Nephron (organoid): ENCODE data around the gene S100A5.
A peak's percentile ranks its signal among the peaks of the same experiment; 100 is the strongest.
"Not testable (repeated sequence)": the region's sequence is repeated elsewhere in the genome, so short reads cannot be mapped to it uniquely, and the experiment has no call there.

Source experiments
- H3K27ac Mint-ChIP-seq, 3 experiments: 2 replicates each; pipeline ENCODE4 v1.8.0; 2020; ENCODE audit warnings: mixed read lengths in 3 of 3, mild to moderate bottlenecking in 2 of 3, moderate library complexity in 1 of 3
- H3K27me3 Mint-ChIP-seq: 2 replicates; pipeline ENCODE4 v1.8.0; 2021; ENCODE audit warnings: low read depth, mild to moderate bottlenecking, moderate library complexity, mixed read lengths
- H3K36me3 Mint-ChIP-seq: 2 replicates; pipeline ENCODE4 v1.8.0; 2020; ENCODE audit warnings: low read depth, mixed read lengths
- H3K4me1 Mint-ChIP-seq: 2 replicates; pipeline ENCODE4 v1.8.0; 2020; ENCODE audit warnings: mixed read lengths
- H3K4me3 Mint-ChIP-seq, 3 experiments: 2 replicates each; pipeline ENCODE4 v1.8.0; 2020; ENCODE audit warnings: mild to moderate bottlenecking in 3 of 3, mixed read lengths in 3 of 3, moderate library complexity in 2 of 3
- H3K9me3 Mint-ChIP-seq: 2 replicates; pipeline ENCODE4 v1.8.0; 2020; ENCODE audit warnings: mixed read lengths
- TF ChIP-seq, protein P1 (sequence below), 3 experiments: fragments of 200-600 bp; sonication (generic); IDR thresholded peaks; one replicate each; pipeline ENCODE4 v1.5.0; 2021; ENCODE audit warnings: antibody characterized with exemption in 3 of 3; ENCODE audit not compliant: unreplicated experiment in 3 of 3

S100A5 gene

DNA sequence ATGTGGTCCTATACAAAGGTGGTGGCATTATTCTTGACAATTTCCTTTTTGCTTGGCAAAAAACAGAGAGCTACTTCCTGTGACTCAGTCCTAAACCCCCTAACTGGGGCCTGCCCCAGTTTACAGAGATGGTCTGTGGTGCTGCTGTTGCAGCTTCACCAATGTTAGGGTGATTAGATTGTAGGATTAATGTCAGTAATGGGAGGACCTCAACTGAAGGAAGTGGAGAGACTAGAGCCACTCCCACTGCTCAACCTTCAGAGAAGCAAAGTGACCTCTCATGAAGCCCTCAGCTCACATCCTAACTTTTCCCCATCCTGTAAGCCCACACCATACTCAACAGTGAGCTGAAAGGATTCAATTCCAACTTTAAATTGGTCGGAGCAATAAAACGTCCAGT lies 8.6 kb downstream of the S100A5 start:
- Mint-ChIP-seq H3K4me1 (peaks cover 38% of the 10 kb centered on the region), H3K4me3 (peak overlapping the region in 1 of 3 experiments; percentile 23), H3K27me3 (peaks cover 4% of the 10 kb centered on the region), H3K27ac (peak overlapping the region in 1 of 3 experiments; percentile 38), H3K9me3 (no peaks in the 10 kb centered on the region), H3K36me3 (no peaks in the 10 kb centered on the region)
- TF ChIP-seq, protein P1, sequence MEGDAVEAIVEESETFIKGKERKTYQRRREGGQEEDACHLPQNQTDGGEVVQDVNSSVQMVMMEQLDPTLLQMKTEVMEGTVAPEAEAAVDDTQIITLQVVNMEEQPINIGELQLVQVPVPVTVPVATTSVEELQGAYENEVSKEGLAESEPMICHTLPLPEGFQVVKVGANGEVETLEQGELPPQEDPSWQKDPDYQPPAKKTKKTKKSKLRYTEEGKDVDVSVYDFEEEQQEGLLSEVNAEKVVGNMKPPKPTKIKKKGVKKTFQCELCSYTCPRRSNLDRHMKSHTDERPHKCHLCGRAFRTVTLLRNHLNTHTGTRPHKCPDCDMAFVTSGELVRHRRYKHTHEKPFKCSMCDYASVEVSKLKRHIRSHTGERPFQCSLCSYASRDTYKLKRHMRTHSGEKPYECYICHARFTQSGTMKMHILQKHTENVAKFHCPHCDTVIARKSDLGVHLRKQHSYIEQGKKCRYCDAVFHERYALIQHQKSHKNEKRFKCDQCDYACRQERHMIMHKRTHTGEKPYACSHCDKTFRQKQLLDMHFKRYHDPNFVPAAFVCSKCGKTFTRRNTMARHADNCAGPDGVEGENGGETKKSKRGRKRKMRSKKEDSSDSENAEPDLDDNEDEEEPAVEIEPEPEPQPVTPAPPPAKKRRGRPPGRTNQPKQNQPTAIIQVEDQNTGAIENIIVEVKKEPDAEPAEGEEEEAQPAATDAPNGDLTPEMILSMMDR (IDR thresholded peaks at IDR 0.05; ENCODE audit: unreplicated experiment in 3 of 3), result no peak

DNA sequence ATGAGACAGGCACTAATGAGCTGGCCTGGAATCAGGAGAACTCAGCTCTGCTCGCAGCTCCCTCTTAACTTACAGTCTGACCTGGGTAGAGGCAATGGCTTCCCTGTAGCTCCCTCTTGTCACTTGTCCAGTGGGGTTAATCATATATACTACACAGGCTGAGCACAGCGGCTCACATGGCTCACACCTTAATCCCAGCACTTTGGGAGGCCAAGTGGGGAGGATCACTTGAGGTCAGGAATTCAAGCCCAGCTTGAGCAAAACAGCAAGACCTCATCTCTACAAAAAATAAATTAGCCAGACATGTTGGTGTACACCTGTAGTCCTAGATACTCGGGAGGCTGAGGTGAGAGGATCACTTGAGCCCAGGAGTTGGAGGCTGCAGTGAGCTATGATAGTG lies 9.1 kb downstream of the S100A5 start:
- TF ChIP-seq, protein P1 (IDR thresholded peaks at IDR 0.05; ENCODE audit: unreplicated experiment in 3 of 3), result no peak
- H3K27me3 Mint-ChIP-seq, result peaks cover 2% of the 10 kb centered on the region
- H3K4me3 Mint-ChIP-seq, result no peak overlapping the region
- H3K4me1 Mint-ChIP-seq, result peaks cover 39% of the 10 kb centered on the region
- H3K9me3 Mint-ChIP-seq, result no peaks in the 10 kb centered on the region
- no peak overlapping the region for H3K27ac Mint-ChIP-seq
- no peaks in the 10 kb centered on the region for H3K36me3 Mint-ChIP-seq

DNA sequence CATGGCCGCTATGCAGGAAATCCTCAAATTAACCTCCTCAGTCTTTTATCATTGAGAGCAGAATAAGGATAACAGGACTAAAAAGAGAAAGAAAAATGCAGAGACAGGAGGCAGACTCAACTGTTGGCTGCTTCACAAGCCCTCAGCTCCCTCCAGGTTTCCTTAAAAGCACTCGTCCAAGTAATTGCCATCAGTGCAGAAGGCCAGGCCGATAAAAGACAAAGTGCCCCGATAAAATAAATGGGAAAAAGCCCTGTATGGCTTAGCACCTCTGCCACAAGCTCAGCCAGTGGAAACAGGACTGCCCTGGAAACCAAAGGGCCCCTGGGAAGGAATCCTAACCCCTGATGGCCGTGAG lies 13.1 kb downstream of the S100A5 start:
- Mint-ChIP-seq H3K27me3 (no peaks in the 10 kb centered on the region), H3K9me3 (no peaks in the 10 kb centered on the region), H3K36me3 (no peaks in the 10 kb centered on the region), H3K4me3 (no peak overlapping the region), H3K4me1 (peaks cover 19% of the 10 kb centered on the region), H3K27ac (no peak overlapping the region)
- TF ChIP-seq, protein P1 (IDR thresholded peaks at IDR 0.05; ENCODE audit: unreplicated experiment in 3 of 3), result no peak

DNA sequence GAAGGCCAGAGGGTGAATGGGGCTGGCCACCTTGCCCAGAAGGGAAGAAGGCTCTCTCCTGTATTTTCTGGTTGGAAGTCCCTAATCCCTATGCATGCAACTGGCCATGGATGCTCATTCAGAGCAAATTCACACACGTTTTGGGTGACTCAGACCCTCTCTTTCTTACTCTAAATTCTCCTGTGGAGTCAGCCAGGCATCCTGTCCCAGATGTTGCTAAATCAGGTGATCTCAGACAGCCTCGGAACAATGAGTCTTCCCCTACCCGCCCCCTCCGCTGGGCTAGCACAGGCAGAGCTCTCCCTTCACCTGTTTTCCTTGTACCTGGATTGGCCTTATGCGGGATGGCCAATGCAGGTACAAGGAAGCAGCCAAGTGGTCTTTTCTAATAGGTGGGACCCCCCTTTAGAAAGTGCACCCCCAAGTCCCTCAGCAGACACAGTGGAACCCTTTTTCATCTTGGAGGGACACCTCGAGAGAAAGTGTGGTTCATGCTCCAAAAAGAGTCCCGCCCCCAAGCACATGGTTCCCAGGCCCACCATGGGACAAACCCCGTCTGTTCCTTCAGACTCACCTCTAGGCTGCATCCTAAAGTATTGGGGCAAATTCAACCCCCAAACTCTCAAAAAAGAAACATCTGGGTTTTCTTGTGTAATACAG lies 13.6 kb downstream of the S100A5 start:
- Mint-ChIP-seq H3K4me1 (peaks cover 14% of the 10 kb centered on the region), H3K36me3 (no peaks in the 10 kb centered on the region), H3K9me3 (no peaks in the 10 kb centered on the region), H3K27me3 (no peaks in the 10 kb centered on the region), H3K4me3 (no peak overlapping the region), H3K27ac (no peak overlapping the region)
- TF ChIP-seq, protein P1 (IDR thresholded peaks at IDR 0.05; ENCODE audit: unreplicated experiment in 3 of 3), result no peak

DNA sequence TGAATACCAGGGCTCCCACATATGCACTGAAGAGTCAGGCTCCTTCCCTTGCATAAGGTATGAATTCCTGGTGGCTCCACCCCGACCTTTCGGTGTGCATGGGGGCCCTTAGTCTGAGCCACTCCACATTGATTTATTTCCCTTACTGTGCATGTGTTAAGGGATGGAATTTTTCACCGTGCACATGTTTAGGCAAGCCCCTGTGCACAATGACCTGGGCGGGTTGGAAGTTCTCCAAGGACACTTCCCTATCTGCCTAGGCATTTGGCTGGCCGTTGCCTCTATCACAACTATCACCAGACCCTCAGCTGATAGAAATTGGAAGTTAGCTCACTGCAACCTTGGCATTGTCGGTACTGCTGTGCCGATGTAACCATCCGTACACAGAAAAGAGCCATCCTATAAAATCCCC lies 14.6 kb downstream of the S100A5 start:
- Mint-ChIP-seq H3K27me3 (no peaks in the 10 kb centered on the region), H3K4me3 (no peak overlapping the region), H3K27ac (peak overlapping the region in 2 of 3 experiments; percentile 2 to 10), H3K36me3 (no peaks in the 10 kb centered on the region), H3K4me1 (peaks cover 10% of the 10 kb centered on the region), H3K9me3 (no peaks in the 10 kb centered on the region)
- TF ChIP-seq, protein P1 (IDR thresholded peaks at IDR 0.05; ENCODE audit: unreplicated experiment in 3 of 3), result no peak

DNA sequence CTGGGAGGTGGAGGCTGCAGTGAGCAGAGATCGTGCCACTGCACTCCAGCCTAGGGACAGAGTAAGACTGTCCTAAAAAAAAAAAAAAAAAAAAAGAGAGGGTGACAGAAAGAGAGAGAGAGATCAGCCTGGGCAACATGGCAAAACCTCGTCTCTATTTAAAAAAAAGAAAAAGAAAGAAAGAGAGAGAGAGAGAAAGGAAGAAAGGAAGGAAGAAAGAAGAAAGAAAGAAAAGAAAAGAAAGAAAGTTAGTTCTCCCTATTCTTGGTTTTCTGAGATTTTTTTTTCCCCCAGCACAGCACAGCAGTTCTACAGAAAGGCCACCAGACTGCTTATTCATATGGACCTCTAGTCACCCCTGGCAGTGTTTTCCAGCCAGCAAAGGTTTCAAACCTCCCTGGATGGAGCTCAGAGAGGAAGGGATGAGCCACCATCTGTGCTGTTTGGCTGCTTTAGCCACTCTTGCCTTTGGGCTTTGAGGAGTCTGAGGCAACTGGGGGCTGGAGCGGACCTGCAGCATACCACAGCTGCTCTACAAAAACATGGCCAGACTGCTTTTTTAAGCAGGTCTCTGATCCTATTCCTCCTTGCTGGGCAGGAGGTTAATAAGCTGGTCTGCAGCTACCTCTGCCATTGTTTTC lies 15.5 kb downstream of the S100A5 start:
- TF ChIP-seq, protein P1 (IDR thresholded peaks at IDR 0.05; ENCODE audit: unreplicated experiment in 3 of 3), result no peak
- H3K27ac Mint-ChIP-seq, result peak overlapping the region in 2 of 3 experiments; percentile 57 to 64
- no peak overlapping the region for H3K4me3 Mint-ChIP-seq
- H3K9me3 Mint-ChIP-seq, result no peaks in the 10 kb centered on the region
- H3K27me3 Mint-ChIP-seq, result no peaks in the 10 kb centered on the region
- peaks cover 7% of the 10 kb centered on the region for H3K4me1 Mint-ChIP-seq
- H3K36me3 Mint-ChIP-seq, result no peaks in the 10 kb centered on the region

DNA sequence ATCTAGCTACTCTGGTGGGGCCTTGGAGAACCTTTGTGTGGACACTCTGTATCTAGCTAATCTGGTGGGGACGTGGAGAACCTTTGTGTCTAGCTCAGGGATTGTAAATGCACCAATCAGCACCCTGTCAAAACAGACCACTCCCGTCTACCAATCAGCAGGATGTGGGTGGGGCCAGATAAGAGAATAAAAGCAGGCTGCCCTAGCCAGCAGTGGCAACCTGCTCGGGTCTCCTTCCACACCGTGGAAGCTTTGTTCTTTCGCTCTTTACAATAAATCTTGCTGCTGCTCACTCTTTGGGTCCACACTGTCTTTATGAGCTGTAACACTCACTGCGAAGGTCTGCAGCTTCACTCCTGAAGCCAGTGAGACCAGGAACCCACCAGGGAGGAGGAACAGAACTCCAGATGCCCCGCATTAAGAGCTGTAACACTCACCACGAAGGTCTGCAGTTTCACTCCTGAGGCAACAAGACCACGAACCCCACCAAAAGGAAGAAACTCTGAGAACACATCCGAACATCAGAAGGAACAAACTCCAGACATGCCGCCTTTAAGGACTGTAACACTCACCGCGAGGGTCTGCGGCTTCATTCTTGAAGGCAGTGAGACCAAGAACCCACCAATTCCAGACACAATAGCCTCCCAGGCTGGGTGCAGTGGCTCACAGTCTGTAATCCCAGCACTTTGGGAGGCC lies 18.2 kb downstream of the S100A5 start:
- not testable (repeated sequence) for H3K9me3 Mint-ChIP-seq, H3K4me1 Mint-ChIP-seq, H3K27me3 Mint-ChIP-seq, H3K4me3 Mint-ChIP-seq, H3K36me3 Mint-ChIP-seq, H3K27ac Mint-ChIP-seq

DNA sequence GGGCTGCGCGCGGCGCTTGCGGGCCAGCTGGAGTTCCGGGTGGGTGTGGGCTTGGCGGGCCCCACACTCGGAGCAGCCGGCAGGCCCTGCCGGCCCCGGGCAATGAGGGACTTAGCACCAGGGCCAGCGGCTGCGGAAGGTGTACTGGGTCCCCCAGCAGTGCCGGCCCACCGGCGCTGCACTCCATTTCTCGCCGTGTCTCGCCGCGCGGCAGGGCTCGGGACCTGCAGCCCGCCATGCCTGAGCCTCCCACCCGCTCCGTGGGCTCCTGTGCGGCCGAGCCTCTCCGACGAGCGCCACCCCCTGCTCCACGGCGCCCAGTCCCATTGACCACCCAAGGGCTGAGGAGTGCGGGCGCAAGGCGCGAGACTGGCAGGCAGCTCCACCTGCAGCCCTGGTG lies 18.9 kb downstream of the S100A5 start:
- not testable (repeated sequence) for H3K9me3 Mint-ChIP-seq, H3K27me3 Mint-ChIP-seq, H3K4me3 Mint-ChIP-seq, H3K36me3 Mint-ChIP-seq, H3K4me1 Mint-ChIP-seq, H3K27ac Mint-ChIP-seq
